Thymus (tissue), 11 donors: ENCODE data around the gene ATG16L1. TPM values are rescaled to one million over a fixed set of nuclear protein-coding genes. Genes with fewer than 3 reads are reported as not detected.
A peak's percentile ranks its signal among the peaks of the same experiment; 100 is the strongest.

Experiments used
- DNase-seq, 9 donors: peaks; one replicate each; pipeline ENCODE4 v3.0.0-alpha.2; 2013; ENCODE audit warnings: low spot score in 9 of 9, low read depth in 6 of 9, missing footprints in 1 of 9
- H3K27ac ChIP-seq, 2 donors: one replicate each; pipeline ENCODE4 v1.5.1; 2013; ENCODE audit warnings: control low read depth in 1 of 2, low read depth in 1 of 2, low read length in 1 of 2, mild to moderate bottlenecking in 1 of 2, moderate library complexity in 1 of 2
- H3K27me3 ChIP-seq, 2 donors: one replicate each; pipeline ENCODE4 v1.5.1; 2013; ENCODE audit warnings: low read length in 1 of 2; ENCODE audit not compliant: control insufficient read depth in 2 of 2, insufficient read depth in 1 of 2
- H3K36me3 ChIP-seq, 2 donors: one replicate each; pipeline ENCODE4 v1.5.1; 2013; ENCODE audit warnings: low read length in 1 of 2, mild to moderate bottlenecking in 1 of 2, moderate library complexity in 1 of 2; ENCODE audit not compliant: control insufficient read depth in 2 of 2, insufficient read depth in 2 of 2
- H3K4me1 ChIP-seq, 2 donors: one replicate each; pipeline ENCODE4 v1.5.1; 2013; ENCODE audit warnings: low read length in 2 of 2; ENCODE audit not compliant: control insufficient read depth in 2 of 2, insufficient read depth in 2 of 2
- H3K4me3 ChIP-seq, 2 donors: one replicate each; pipeline ENCODE4 v1.5.1; 2013; ENCODE audit warnings: low read length in 2 of 2, control low read depth in 1 of 2, mild to moderate bottlenecking in 1 of 2
- H3K9me3 ChIP-seq, 2 donors: one replicate each; pipeline ENCODE4 v1.5.1; 2013; ENCODE audit warnings: low read length in 1 of 2, mild to moderate bottlenecking in 1 of 2; ENCODE audit not compliant: control insufficient read depth in 2 of 2, insufficient read depth in 1 of 2
- WGBS: extraction: QIAGEN DNeasy Blood & Tissue Kit; methylation state at CpG from one replicate; pipeline ENCODE4 v1.1.7; 2013; 5-methylcytosine and 5-hydroxymethylcytosine counted together
- polyA plus RNA-seq: library from polyadenylated mRNA; stranded (reverse); fragments of 200-250 nt; gene quantifications from one replicate; pipeline ENCODE4 v1.2.3, GENCODE V29; 2013
- total RNA-seq: library from RNA; stranded (reverse); fragments of 120-200 nt; gene quantifications from one replicate; pipeline ENCODE4 v1.2.4, GENCODE V29; 2013
- donor health status: healthy.

The ATG16L1 gene
- total and polyA plus RNA-seq, 2 donors: 23.4 to 27.6 TPM

GRCh38 chr2:233247744-233248143, 3.7 kb upstream of the ATG16L1 start:
- Histone ChIP-seq H3K4me1 (peaks cover 3 to 30% of the 10 kb centered on the region in 2 donors), H3K4me3 (no peak overlapping the region), H3K27ac (no peak overlapping the region), H3K27me3 (no peaks in the 10 kb centered on the region), H3K9me3 (no peaks in the 10 kb centered on the region), H3K36me3 (no peaks in the 10 kb centered on the region)
- DNase-seq: no peak

GRCh38 chr2:233248999-233249398, 2.5 kb upstream of the ATG16L1 start:
- Histone ChIP-seq H3K9me3 (no peaks in the 10 kb centered on the region), H3K27me3 (no peaks in the 10 kb centered on the region), H3K27ac (no peak overlapping the region), H3K36me3 (peaks cover 0 to 6% of the 10 kb centered on the region in 2 donors), H3K4me3 (no peak overlapping the region), H3K4me1 (peaks cover 5 to 34% of the 10 kb centered on the region in 2 donors)
- 25% methylated on average over 7 of the region's 7 CpGs for WGBS
- peak in 2 of 9 donors; percentile 39 to 59 for DNase-seq

GRCh38 chr2:233250568-233250967, 905 bp upstream of the ATG16L1 start:
- Histone ChIP-seq H3K4me1 (peaks cover 5 to 30% of the 10 kb centered on the region in 2 donors), H3K27me3 (no peaks in the 10 kb centered on the region), H3K4me3 (no peak overlapping the region), H3K27ac (peak overlapping the region; percentile 90 to 91), H3K36me3 (peaks cover 0 to 21% of the 10 kb centered on the region in 2 donors), H3K9me3 (no peaks in the 10 kb centered on the region)
- 98% methylated on average over 9 of the region's 9 CpGs for WGBS
- DNase-seq: no peak

GRCh38 chr2:233250985-233251305, 528 bp upstream of the ATG16L1 start:
- Histone ChIP-seq H3K27me3 (no peaks in the 10 kb centered on the region), H3K4me1 (peaks cover 5 to 30% of the 10 kb centered on the region in 2 donors), H3K27ac (peak overlapping the region; percentile 90 to 91), H3K4me3 (peak overlapping the region; percentile 76 to 91), H3K36me3 (peaks cover 0 to 25% of the 10 kb centered on the region in 2 donors), H3K9me3 (no peaks in the 10 kb centered on the region)
- DNase-seq: peak in 1 of 9 donors; percentile 41
- 63% methylated on average over 1 of the region's 1 CpG for WGBS

GRCh38 chr2:233252227-233252626, 754 bp downstream of the ATG16L1 start:
- no peaks in the 10 kb centered on the region for H3K9me3 ChIP-seq
- peaks cover 7 to 37% of the 10 kb centered on the region in 2 donors for H3K36me3 ChIP-seq
- no peaks in the 10 kb centered on the region for H3K27me3 ChIP-seq
- no peak for DNase-seq
- H3K4me3 ChIP-seq: peak overlapping the region; percentile 76 to 91
- WGBS: 4% methylated on average over 18 of the region's 18 CpGs
- H3K27ac ChIP-seq: no peak overlapping the region
- peaks cover 5 to 30% of the 10 kb centered on the region in 2 donors for H3K4me1 ChIP-seq

- no peak for DNase-seq
- WGBS: 97% methylated on average over 11 of the region's 11 CpGs
- no peaks in the 10 kb centered on the region for H3K9me3 ChIP-seq
- H3K4me3 ChIP-seq: no peak overlapping the region
- H3K4me1 ChIP-seq: peaks cover 2 to 21% of the 10 kb centered on the region in 2 donors
- no peaks in the 10 kb centered on the region for H3K27me3 ChIP-seq
- H3K36me3 ChIP-seq: peaks cover 26 to 65% of the 10 kb centered on the region in 2 donors
- H3K27ac ChIP-seq: no peak overlapping the region
Observed at GRCh38 chr2:233255151-233255550, 3.7 kb downstream of the ATG16L1 start.

- Histone ChIP-seq H3K9me3 (no peaks in the 10 kb centered on the region), H3K36me3 (peaks cover 33 to 73% of the 10 kb centered on the region in 2 donors), H3K27me3 (no peaks in the 10 kb centered on the region), H3K4me1 (peaks cover 2 to 14% of the 10 kb centered on the region in 2 donors), H3K4me3 (no peak overlapping the region), H3K27ac (no peak overlapping the region)
- no peak for DNase-seq
- 96% methylated on average over 4 of the region's 4 CpGs for WGBS
Observed at GRCh38 chr2:233256048-233256447, 4.6 kb downstream of the ATG16L1 start.

- Histone ChIP-seq H3K4me3 (no peak overlapping the region), H3K9me3 (no peaks in the 10 kb centered on the region), H3K27me3 (no peaks in the 10 kb centered on the region), H3K27ac (no peak overlapping the region), H3K4me1 (peaks cover 2 to 6% of the 10 kb centered on the region in 2 donors), H3K36me3 (peaks cover 54 to 95% of the 10 kb centered on the region in 2 donors)
- over 99% methylated on average over 2 of the region's 2 CpGs for WGBS
- no peak for DNase-seq
Observed at GRCh38 chr2:233258211-233258610, 6.7 kb downstream of the ATG16L1 start.

- no peak for DNase-seq
- no peaks in the 10 kb centered on the region for H3K27me3 ChIP-seq
- H3K4me3 ChIP-seq: no peak overlapping the region
- H3K36me3 ChIP-seq: peaks cover 69 to 97% of the 10 kb centered on the region in 2 donors
- 100% methylated on average over 1 of the region's 1 CpG for WGBS
- H3K9me3 ChIP-seq: no peaks in the 10 kb centered on the region
- H3K4me1 ChIP-seq: no peaks in the 10 kb centered on the region
- no peak overlapping the region for H3K27ac ChIP-seq
Observed at GRCh38 chr2:233259730-233260129, 8.3 kb downstream of the ATG16L1 start.

GRCh38 chr2:233260661-233261060, 9.2 kb downstream of the ATG16L1 start:
- no peak for DNase-seq
- H3K9me3 ChIP-seq: no peaks in the 10 kb centered on the region
- H3K4me3 ChIP-seq: no peak overlapping the region
- no peak overlapping the region for H3K27ac ChIP-seq
- peaks cover 73 to 94% of the 10 kb centered on the region in 2 donors for H3K36me3 ChIP-seq
- 98% methylated on average over 5 of the region's 5 CpGs for WGBS
- H3K27me3 ChIP-seq: no peaks in the 10 kb centered on the region
- H3K4me1 ChIP-seq: no peaks in the 10 kb centered on the region
